Liver (tissue), 9 donors: ENCODE measurements around the gene SLC5A1. TPM values are rescaled to one million over a fixed set of nuclear protein-coding genes. Genes with fewer than 3 reads are reported as not detected.

Experiments
- DNase-seq: peaks from one replicate; pipeline ENCODE4 v3.0.0-alpha.2; 2017; ENCODE audit warnings: low spot score
- H3K27ac ChIP-seq, 2 donors: one replicate each; pipeline ENCODE4 v1.7.0; 2013; ENCODE audit warnings: inconsistent platforms in 2 of 2, low read length in 2 of 2, control low read depth in 1 of 2, low read depth in 1 of 2, mild to moderate bottlenecking in 1 of 2
- H3K27me3 ChIP-seq, 4 donors: one replicate each; pipeline versions ENCODE4 v1.6.1 to v1.7.0; 2013; ENCODE audit warnings: low read length in 3 of 4, inconsistent platforms in 1 of 4, mild to moderate bottlenecking in 1 of 4, moderate library complexity in 1 of 4; ENCODE audit not compliant: control insufficient read depth in 4 of 4, insufficient read depth in 4 of 4
- H3K36me3 ChIP-seq, 4 donors: one replicate each; pipeline versions ENCODE4 v1.6.1 to v1.7.0; 2013; ENCODE audit warnings: low read length in 3 of 4, mild to moderate bottlenecking in 3 of 4, low read depth in 1 of 4, moderate library complexity in 1 of 4; ENCODE audit not compliant: control insufficient read depth in 4 of 4, insufficient read depth in 3 of 4
- H3K4me1 ChIP-seq, 4 donors: one replicate each; pipeline versions ENCODE4 v1.6.1 to v1.7.0; 2013; ENCODE audit warnings: low read length in 3 of 4, mild to moderate bottlenecking in 3 of 4, moderate library complexity in 1 of 4; ENCODE audit not compliant: control insufficient read depth in 4 of 4, insufficient read depth in 4 of 4
- H3K4me3 ChIP-seq, 3 donors: one replicate each; pipeline versions ENCODE4 v1.6.1 to v1.7.0; 2013; ENCODE audit warnings: low read length in 3 of 3, control low read depth in 1 of 3, low read depth in 1 of 3, mild to moderate bottlenecking in 1 of 3
- H3K9ac ChIP-seq, 2 donors: one replicate each; pipeline ENCODE4 v1.7.0; 2013; ENCODE audit warnings: low read length in 2 of 2, mild to moderate bottlenecking in 2 of 2, moderate library complexity in 2 of 2, control low read depth in 1 of 2, low read depth in 1 of 2
- H3K9me3 ChIP-seq, 4 donors: one replicate each; pipeline versions ENCODE4 v1.6.1 to v1.7.0; 2013; ENCODE audit warnings: low read length in 3 of 4; ENCODE audit not compliant: control insufficient read depth in 4 of 4
- EGR1 ChIP-seq, 2 donors: IDR thresholded peaks; 2 replicates each; pipeline ENCODE4 v1.6.1; 2016 to 2018; ENCODE audit warnings: antibody characterized with exemption in 2 of 2, low read depth in 2 of 2
- FOXA1 ChIP-seq: IDR thresholded peaks from 2 replicates; pipeline ENCODE4 v1.6.1; 2016; ENCODE audit warnings: antibody characterized with exemption
- FOXA2 ChIP-seq: IDR thresholded peaks from 2 replicates; pipeline ENCODE4 v1.6.1; 2016; ENCODE audit warnings: antibody characterized with exemption
- GABPA ChIP-seq, 2 donors: IDR thresholded peaks in 1 of 2; conservative IDR thresholded peaks in 1 of 2; 2 replicates each; pipeline ENCODE4 v1.6.1; 2016; ENCODE audit warnings: antibody characterized with exemption in 2 of 2, mild to moderate bottlenecking in 1 of 2, moderate library complexity in 1 of 2
- HNF4A ChIP-seq, 2 donors: conservative IDR thresholded peaks; 2 replicates each; pipeline ENCODE4 v1.6.1; 2016; ENCODE audit warnings: antibody characterized with exemption in 2 of 2, mild to moderate bottlenecking in 2 of 2
- HNF4G ChIP-seq: IDR thresholded peaks from 2 replicates; pipeline ENCODE4 v1.6.1; 2016; ENCODE audit warnings: antibody characterized with exemption
- JUND ChIP-seq, 2 donors: IDR thresholded peaks; 2 replicates each; pipeline ENCODE4 v1.6.1; 2016; ENCODE audit warnings: antibody characterized with exemption in 2 of 2
- NR2F2 ChIP-seq: IDR thresholded peaks from 2 replicates; pipeline ENCODE4 v1.6.1; 2016; ENCODE audit warnings: antibody characterized with exemption
- RXRA ChIP-seq, 2 donors: IDR thresholded peaks; 2 replicates each; pipeline ENCODE4 v1.6.1; 2017 to 2018; ENCODE audit warnings: antibody characterized with exemption in 2 of 2, mild to moderate bottlenecking in 1 of 2
- SP1 ChIP-seq: IDR thresholded peaks from 2 replicates; pipeline ENCODE4 v1.6.1; 2018; ENCODE audit warnings: antibody characterized with exemption, mild to moderate bottlenecking
- YY1 ChIP-seq: IDR thresholded peaks from 2 replicates; pipeline ENCODE4 v1.6.1; 2016; ENCODE audit warnings: antibody characterized with exemption, mild to moderate bottlenecking
- WGBS: extraction: QIAGEN DNeasy Blood & Tissue Kit; methylation state at CpG from one replicate; pipeline ENCODE4 v1.1.7; 2013; 5-methylcytosine and 5-hydroxymethylcytosine counted together
- polyA plus RNA-seq, 2 donors: library from polyadenylated mRNA; stranded (reverse) in 1 of 2; unstranded in 1 of 2; fragments of 200-250 nt in 1 of 2; fragments of >200 nt in 1 of 2; fragmentation: Nextera tagmentation in 1 of 2; extraction: Ambion mirVana in 1 of 2; gene quantifications; one replicate each; pipeline versions ENCODE4 v1.2.1 to v1.2.3, GENCODE V29; 2013 to 2015
- total RNA-seq, 2 donors: library from RNA; depleted of rRNA; stranded (reverse); fragments of >200 nt; gene quantifications; one replicate each; pipeline ENCODE4 v1.2.3, GENCODE V29; 2014
- TF ChIP-seq, protein P1 (sequence below): IDR thresholded peaks from 2 replicates; pipeline ENCODE4 v1.6.1; 2016; ENCODE audit warnings: antibody characterized with exemption, mild to moderate bottlenecking
- TF ChIP-seq, protein P2 (sequence below): IDR thresholded peaks from 2 replicates; pipeline ENCODE4 v1.6.1; 2016; ENCODE audit warnings: antibody characterized with exemption
- TF ChIP-seq, protein P3 (sequence below): IDR thresholded peaks from 2 replicates; pipeline ENCODE4 v1.6.1; 2016; ENCODE audit warnings: antibody characterized with exemption
- TF ChIP-seq, protein P4 (sequence below): fragments of 150-350 bp; IDR thresholded peaks from 2 replicates; pipeline ENCODE4 v1.5.1; 2017; ENCODE audit warnings: improper control_type of control experiment, low read depth, low read length; ENCODE audit not compliant: missing input control
- TF ChIP-seq, protein P5 (sequence below): IDR thresholded peaks from 2 replicates; pipeline ENCODE4 v1.6.1; 2016; ENCODE audit warnings: antibody characterized with exemption
- donor health status: healthy.
- donor health status: healthy.
- donor health status: healthy.
- donor health status: healthy.
- donor health status: healthy.

The SLC5A1 gene
- total RNA-seq: 1 to 10 TPM in 1 of 2 donors, under 1 TPM in 1; under 0.01 to 6.4 TPM
- 1 to 10 TPM; 1.0 to 3.9 TPM for polyA plus RNA-seq

DNA sequence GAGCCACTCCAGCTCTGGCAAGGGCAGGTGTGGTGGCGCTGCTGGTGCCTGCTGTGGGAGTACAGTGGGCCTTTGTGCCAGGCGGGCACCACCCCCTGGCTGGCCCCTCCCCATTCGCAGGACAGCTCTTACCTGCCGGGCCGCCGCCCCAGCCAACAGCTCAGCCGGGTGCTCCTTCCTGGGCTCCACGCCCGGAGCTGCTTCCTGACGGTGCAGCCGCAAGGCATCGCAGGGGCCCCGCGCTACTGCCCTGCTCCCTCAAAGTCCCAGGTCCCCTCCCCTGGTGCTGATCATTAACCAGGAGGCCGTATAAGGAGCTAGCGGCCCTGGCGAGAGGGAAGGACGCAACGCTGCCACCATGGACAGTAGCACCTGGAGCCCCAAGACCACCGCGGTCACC is at the start of gene SLC5A1:
SLC5A1 (plus strand) TSS at position 338 of the 400 bp plus-strand sequence; CDS start at position 359, 21 bp downstream.
- DNase-seq: no peak
- H3K4me3 ChIP-seq: no peak within 1 kb of the TSS
- H3K27ac ChIP-seq: no peak within 1 kb of the TSS

DNA sequence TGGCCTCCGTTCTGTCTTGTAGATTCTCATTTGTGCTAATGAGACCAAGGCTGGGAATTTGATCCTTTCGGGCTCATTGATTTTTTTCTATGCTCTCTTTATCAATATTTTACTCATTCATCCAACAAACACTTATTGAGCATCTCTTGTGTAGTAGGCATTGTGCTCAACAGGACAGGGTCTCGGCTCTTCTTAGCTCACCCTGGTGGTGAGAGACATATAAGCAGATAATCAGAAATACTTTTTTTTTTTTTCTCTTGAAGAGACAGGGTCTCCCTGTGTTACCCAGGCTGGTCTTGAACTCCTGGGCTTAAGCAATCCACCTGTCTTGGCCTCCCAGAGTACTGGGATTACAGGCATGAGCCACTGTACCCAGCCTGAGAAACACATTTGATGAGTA is 48.0 kb upstream of the SLC5A1 start:
- WGBS: 85% methylated on average over 3 of the region's 3 CpGs

More for the DNA sequence above, at the start of gene SLC5A1:
- H3K9me3 ChIP-seq: no peaks in the 10 kb centered on the region
- H3K36me3 ChIP-seq: no peaks in the 10 kb centered on the region
- H3K27me3 ChIP-seq: no peaks in the 10 kb centered on the region
- 27% methylated on average over 21 of the region's 21 CpGs for WGBS
- H3K4me1 ChIP-seq: no peaks in the 10 kb centered on the region
- TF ChIP-seq FOXA2 (no peak), GABPA (IDR thresholded peaks at IDR 0.05 in 1 of 2, conservative IDR thresholded peaks at IDR 0.05 in 1 of 2) (no peak)
- TF ChIP-seq, protein P1, sequence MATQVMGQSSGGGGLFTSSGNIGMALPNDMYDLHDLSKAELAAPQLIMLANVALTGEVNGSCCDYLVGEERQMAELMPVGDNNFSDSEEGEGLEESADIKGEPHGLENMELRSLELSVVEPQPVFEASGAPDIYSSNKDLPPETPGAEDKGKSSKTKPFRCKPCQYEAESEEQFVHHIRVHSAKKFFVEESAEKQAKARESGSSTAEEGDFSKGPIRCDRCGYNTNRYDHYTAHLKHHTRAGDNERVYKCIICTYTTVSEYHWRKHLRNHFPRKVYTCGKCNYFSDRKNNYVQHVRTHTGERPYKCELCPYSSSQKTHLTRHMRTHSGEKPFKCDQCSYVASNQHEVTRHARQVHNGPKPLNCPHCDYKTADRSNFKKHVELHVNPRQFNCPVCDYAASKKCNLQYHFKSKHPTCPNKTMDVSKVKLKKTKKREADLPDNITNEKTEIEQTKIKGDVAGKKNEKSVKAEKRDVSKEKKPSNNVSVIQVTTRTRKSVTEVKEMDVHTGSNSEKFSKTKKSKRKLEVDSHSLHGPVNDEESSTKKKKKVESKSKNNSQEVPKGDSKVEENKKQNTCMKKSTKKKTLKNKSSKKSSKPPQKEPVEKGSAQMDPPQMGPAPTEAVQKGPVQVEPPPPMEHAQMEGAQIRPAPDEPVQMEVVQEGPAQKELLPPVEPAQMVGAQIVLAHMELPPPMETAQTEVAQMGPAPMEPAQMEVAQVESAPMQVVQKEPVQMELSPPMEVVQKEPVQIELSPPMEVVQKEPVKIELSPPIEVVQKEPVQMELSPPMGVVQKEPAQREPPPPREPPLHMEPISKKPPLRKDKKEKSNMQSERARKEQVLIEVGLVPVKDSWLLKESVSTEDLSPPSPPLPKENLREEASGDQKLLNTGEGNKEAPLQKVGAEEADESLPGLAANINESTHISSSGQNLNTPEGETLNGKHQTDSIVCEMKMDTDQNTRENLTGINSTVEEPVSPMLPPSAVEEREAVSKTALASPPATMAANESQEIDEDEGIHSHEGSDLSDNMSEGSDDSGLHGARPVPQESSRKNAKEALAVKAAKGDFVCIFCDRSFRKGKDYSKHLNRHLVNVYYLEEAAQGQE: peak; percentile 18
- no peak within 1 kb of the TSS for H3K9ac ChIP-seq

More for the DNA sequence above, 48.0 kb upstream of the SLC5A1 start:
- Histone ChIP-seq H3K4me3 (no peak overlapping the region), H3K27ac (no peak overlapping the region), H3K4me1 (no peaks in the 10 kb centered on the region), H3K27me3 (no peaks in the 10 kb centered on the region), H3K9ac (no peak overlapping the region), H3K36me3 (no peaks in the 10 kb centered on the region), H3K9me3 (no peaks in the 10 kb centered on the region)
- no peak for DNase-seq
- TF ChIP-seq GABPA (IDR thresholded peaks at IDR 0.05 in 1 of 2, conservative IDR thresholded peaks at IDR 0.05 in 1 of 2) (no peak), RXRA (IDR thresholded peaks at IDR 0.05) (no peak), YY1 (no peak), HNF4G (no peak), NR2F2 (no peak), SP1 (no peak), EGR1 (IDR thresholded peaks at IDR 0.05; ENCODE audit: low read depth in 2 of 2) (no peak), JUND (IDR thresholded peaks at IDR 0.05) (no peak), FOXA1 (no peak), HNF4A (conservative IDR thresholded peaks at IDR 0.05) (no peak), FOXA2 (no peak)
- TF ChIP-seq, protein P1: no peak
- TF ChIP-seq, protein P2, sequence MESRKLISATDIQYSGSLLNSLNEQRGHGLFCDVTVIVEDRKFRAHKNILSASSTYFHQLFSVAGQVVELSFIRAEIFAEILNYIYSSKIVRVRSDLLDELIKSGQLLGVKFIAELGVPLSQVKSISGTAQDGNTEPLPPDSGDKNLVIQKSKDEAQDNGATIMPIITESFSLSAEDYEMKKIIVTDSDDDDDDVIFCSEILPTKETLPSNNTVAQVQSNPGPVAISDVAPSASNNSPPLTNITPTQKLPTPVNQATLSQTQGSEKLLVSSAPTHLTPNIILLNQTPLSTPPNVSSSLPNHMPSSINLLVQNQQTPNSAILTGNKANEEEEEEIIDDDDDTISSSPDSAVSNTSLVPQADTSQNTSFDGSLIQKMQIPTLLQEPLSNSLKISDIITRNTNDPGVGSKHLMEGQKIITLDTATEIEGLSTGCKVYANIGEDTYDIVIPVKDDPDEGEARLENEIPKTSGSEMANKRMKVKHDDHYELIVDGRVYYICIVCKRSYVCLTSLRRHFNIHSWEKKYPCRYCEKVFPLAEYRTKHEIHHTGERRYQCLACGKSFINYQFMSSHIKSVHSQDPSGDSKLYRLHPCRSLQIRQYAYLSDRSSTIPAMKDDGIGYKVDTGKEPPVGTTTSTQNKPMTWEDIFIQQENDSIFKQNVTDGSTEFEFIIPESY: no peak
- TF ChIP-seq, protein P3, sequence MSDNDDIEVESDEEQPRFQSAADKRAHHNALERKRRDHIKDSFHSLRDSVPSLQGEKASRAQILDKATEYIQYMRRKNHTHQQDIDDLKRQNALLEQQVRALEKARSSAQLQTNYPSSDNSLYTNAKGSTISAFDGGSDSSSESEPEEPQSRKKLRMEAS: no peak
- TF ChIP-seq, protein P4, sequence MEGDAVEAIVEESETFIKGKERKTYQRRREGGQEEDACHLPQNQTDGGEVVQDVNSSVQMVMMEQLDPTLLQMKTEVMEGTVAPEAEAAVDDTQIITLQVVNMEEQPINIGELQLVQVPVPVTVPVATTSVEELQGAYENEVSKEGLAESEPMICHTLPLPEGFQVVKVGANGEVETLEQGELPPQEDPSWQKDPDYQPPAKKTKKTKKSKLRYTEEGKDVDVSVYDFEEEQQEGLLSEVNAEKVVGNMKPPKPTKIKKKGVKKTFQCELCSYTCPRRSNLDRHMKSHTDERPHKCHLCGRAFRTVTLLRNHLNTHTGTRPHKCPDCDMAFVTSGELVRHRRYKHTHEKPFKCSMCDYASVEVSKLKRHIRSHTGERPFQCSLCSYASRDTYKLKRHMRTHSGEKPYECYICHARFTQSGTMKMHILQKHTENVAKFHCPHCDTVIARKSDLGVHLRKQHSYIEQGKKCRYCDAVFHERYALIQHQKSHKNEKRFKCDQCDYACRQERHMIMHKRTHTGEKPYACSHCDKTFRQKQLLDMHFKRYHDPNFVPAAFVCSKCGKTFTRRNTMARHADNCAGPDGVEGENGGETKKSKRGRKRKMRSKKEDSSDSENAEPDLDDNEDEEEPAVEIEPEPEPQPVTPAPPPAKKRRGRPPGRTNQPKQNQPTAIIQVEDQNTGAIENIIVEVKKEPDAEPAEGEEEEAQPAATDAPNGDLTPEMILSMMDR: no peak
- TF ChIP-seq, protein P5, sequence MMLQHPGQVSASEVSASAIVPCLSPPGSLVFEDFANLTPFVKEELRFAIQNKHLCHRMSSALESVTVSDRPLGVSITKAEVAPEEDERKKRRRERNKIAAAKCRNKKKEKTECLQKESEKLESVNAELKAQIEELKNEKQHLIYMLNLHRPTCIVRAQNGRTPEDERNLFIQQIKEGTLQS: no peak
